Erythroblast (primary cell): Measurements from ENCODE around the gene CDC14B.
A peak's percentile ranks its signal among the peaks of the same experiment; 100 is the strongest.

Experiments
- DNase-seq, 2 experiments: peaks; one replicate each; lab custom pipeline; 2025; lab: John Stamatoyannopoulos, UW
- GATA1 ChIP-seq: IDR thresholded peaks from 2 replicates; pipeline ENCODE4 v1.6.1; 2011; ENCODE audit warnings: low read depth, mild to moderate bottlenecking, control low read depth, low read length, moderate library complexity
- POLR2A ChIP-seq: IDR thresholded peaks from 2 replicates; pipeline ENCODE4 v1.6.1; 2011; ENCODE audit warnings: mild to moderate bottlenecking, low read length

CDC14B gene

GRCh38 chr9:96476013-96476412 lies 143.6 kb downstream of the CDC14B start:
- DNase-seq = no peak
- TF ChIP-seq GATA1 = no peak
- TF ChIP-seq POLR2A = no peak

GRCh38 chr9:96467784-96468183 lies 151.9 kb downstream of the CDC14B start:
- TF ChIP-seq GATA1 (no peak), POLR2A (no peak)
- DNase-seq = no peak

DNA sequence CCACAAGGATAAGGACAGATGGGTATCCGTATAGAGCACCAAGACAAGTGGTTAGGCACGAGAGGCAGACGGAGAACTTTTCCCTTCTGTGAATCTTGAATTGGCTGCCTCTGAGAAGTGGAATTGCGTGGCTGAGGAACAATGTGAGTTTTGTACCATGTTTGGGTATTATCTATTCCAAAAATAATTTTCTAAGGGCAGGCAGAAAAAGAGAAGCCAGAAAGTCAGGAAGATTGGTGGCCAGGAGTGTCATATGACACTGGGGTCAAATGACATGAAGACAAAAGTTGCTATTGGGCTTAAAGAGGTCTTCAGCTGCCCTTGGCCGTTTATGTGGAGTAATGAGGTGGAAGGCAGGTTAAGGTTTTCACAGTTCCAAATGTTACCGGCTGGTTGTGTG lies 155.2 kb downstream of the CDC14B start:
- TF ChIP-seq POLR2A = no peak
- no peak for TF ChIP-seq GATA1
- no peak for DNase-seq

GRCh38 chr9:96462541-96462940 lies 157.1 kb downstream of the CDC14B start:
- no peak for TF ChIP-seq POLR2A
- no peak for TF ChIP-seq GATA1
- DNase-seq = no peak

- no peak for DNase-seq
Measured at GRCh38 chr9:96461336-96461735, 158.3 kb downstream of the CDC14B start.

GRCh38 chr9:96460882-96461281 lies 158.8 kb downstream of the CDC14B start:
- TF ChIP-seq GATA1 (no peak), POLR2A (no peak)
- no peak for DNase-seq

More at GRCh38 chr9:96461336-96461735, 158.3 kb downstream of the CDC14B start:
- no peak for TF ChIP-seq GATA1
- no peak for TF ChIP-seq POLR2A

DNA sequence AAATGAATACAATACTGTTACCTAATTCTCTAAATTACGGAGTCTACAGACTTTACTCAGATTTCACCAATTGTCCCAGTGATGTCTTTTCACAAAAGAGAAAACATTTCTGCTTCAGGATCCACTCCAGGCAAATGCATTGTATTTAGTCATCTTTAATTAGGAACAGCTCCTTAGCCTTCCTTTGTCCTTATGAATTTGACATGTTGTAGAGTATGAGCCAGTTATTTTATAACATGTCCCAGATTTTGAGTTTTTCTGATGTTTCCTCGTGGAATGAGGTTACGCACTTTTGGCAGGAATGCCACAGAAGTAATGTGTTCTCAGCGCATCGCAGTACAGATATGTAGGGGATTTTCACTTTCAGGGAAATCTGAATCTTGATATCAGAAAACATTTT lies 159.2 kb downstream of the CDC14B start:
- DNase-seq = no peak
- TF ChIP-seq GATA1 (no peak), POLR2A (no peak)

DNA sequence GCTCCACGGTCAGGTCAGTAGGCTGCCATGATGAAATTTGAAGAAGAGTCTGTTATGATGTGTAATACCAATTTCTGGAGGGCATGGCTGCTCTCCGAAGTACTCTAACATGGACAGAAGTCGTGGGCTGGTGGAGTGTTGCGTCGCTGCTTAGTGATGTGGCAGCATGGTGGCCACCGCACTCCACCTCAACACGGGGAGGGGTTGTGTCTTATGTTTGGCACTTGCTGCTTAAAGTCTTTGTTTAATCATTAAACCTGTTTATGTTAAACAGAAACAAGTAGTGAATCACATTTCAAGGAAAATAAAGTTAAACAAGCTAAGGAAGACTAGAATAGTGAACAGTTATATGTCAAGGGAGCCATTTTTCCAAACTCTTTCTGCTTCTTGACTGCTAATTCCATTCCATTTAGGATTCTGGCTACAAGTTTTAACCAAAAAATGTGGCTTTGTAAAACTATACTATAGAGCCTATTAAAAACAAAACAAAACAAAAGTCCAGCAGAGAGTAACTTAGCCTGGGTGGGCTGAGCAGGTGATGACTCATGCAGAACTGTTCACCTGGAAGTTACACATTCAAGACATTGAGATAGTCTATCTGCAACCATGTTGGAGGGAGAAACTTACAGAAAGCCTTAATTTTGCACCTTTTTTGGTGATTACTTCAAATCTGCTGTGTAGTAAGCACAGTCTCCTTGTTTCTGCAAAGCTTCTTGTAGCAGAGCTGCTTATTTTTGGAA lies 160.2 kb downstream of the CDC14B start:
- no peak for TF ChIP-seq POLR2A
- no peak for TF ChIP-seq GATA1
- DNase-seq = no peak

- no peak for DNase-seq
- no peak for TF ChIP-seq POLR2A
- TF ChIP-seq GATA1 = no peak
Measured at GRCh38 chr9:96458226-96458625, 161.4 kb downstream of the CDC14B start.

GRCh38 chr9:96457266-96457665 lies 162.4 kb downstream of the CDC14B start:
- TF ChIP-seq GATA1 = no peak
- TF ChIP-seq POLR2A = no peak
- DNase-seq = no peak

DNA sequence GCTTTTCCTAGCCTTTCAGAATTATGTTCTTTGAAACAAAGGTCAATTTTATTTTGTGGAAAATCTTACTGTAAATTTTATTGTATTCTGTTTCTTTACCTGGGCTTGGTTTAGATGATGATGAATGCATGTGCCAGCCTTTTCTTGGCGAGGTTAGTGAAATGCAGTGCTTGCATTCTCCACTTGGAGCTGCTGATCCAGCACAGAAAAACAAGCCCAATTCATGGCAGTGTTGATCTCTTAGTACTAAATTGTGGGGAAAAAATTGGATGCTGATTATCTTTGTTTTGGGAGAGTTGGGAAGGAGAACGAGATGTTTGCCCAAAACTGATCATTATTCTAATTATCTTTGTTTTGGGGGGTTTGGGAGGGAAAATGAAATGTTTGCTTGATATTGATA lies 166.0 kb downstream of the CDC14B start:
- no peak for TF ChIP-seq GATA1
- no peak for TF ChIP-seq POLR2A
- DNase-seq = no peak

DNA sequence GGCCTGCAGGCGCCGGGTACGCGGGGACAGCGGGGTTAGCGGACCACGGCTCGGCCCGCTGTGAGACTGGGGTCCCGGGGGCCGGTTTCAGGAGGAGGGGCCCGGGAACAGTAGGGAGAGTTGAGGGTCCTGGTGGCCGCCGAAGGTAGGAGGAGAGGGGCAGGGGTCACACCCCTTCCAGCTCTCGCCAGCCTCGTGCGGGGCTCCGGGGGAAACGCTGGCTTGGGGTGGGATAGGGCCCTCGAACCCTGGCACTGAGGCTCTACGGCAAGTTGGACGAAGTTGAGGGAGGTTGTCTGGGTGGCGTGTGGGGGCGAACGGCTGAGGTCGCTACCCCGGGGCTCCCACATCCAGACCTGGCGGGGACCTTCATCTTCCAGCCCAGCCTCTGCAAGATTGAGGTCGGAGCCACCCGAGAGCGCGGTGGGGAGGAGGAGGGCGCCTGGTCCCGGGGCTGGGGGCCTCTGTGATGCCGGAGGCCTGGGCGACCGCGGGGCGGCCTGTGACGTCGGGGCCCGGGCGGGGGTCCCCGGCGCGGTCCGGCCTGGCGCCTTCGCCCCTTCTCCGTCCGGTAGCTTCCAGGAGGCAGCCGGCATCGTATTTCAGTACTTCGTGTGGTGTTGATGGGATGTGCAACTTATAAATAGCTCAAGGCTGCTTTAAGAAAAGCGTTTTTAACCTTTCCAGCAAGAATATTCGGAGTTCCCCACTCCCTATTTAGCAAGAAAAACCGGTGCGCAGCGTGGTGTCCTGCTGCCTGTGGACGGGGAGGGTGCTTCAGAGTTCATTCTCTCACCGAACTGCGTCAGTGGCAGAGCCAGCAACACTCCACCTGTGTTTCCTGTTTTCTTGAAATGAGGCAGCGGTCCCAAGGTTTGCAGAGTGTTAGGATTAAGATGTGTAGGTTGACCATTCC lies 168.8 kb downstream of the CDC14B start:
- peak in 1 of 2 experiments; percentile 41 for DNase-seq
- TF ChIP-seq GATA1 (no peak), POLR2A (no peak)
